Spleen (tissue), 11 donors: ENCODE data around the gene ANO3. TPM values are rescaled to one million over a fixed set of nuclear protein-coding genes. Genes with fewer than 3 reads are reported as not detected.

Experiments
- DNase-seq: peaks from one replicate; pipeline ENCODE4 v3.0.0-alpha.2; 2020
- H3K27ac ChIP-seq, 8 donors: fragments of 200-600 bp; sonication (generic) in 7 of 8; 1 replicate in 4 of 8; 2 replicates in 4 of 8; pipeline versions ENCODE4 v1.5.0 to v1.8.0; 2016 to 2021; ENCODE audit warnings: inconsistent platforms in 4 of 8, mild to moderate bottlenecking in 4 of 8, moderate library complexity in 1 of 8
- H3K27me3 ChIP-seq, 7 donors: fragments of 200-600 bp; sonication (generic) in 6 of 7; replicated peaks in 1 of 7; 1 replicate in 4 of 7; 2 replicates in 3 of 7; pipeline versions ENCODE4 v1.5.0 to v1.8.0; 2016 to 2021; ENCODE audit warnings: inconsistent platforms in 3 of 7, mild to moderate bottlenecking in 1 of 7
- H3K36me3 ChIP-seq, 6 donors: fragments of 200-600 bp; sonication (generic) in 5 of 6; 1 replicate in 4 of 6; 2 replicates in 2 of 6; pipeline versions ENCODE4 v1.5.0 to v1.8.0; 2016 to 2021; ENCODE audit warnings: inconsistent platforms in 2 of 6
- H3K4me1 ChIP-seq, 6 donors: fragments of 200-600 bp; sonication (generic) in 5 of 6; 1 replicate in 3 of 6; 2 replicates in 3 of 6; pipeline versions ENCODE4 v1.5.0 to v1.8.0; 2016 to 2021; ENCODE audit warnings: inconsistent platforms in 3 of 6
- H3K4me3 ChIP-seq, 8 donors: fragments of 200-600 bp; sonication (generic) in 7 of 8; 1 replicate in 4 of 8; 2 replicates in 4 of 8; pipeline versions ENCODE4 v1.5.0 to v1.8.0; 2016 to 2021; ENCODE audit warnings: inconsistent platforms in 4 of 8, mild to moderate bottlenecking in 4 of 8, moderate library complexity in 2 of 8
- H3K9me3 ChIP-seq, 8 donors: fragments of 200-600 bp; sonication (generic) in 7 of 8; 1 replicate in 4 of 8; 2 replicates in 4 of 8; pipeline versions ENCODE4 v1.5.0 to v1.8.0; 2016 to 2021; ENCODE audit warnings: inconsistent platforms in 4 of 8
- POLR2A ChIP-seq, 3 donors: fragments of 450-650 bp; IDR thresholded peaks; one replicate each; pipeline ENCODE4 v1.5.1; 2017; ENCODE audit warnings: antibody characterized with exemption in 3 of 3, mild to moderate bottlenecking in 1 of 3
- POLR2AphosphoS5 ChIP-seq, 3 donors: sonication (generic); formaldehyde crosslinking; IDR thresholded peaks; one replicate each; pipeline ENCODE4 v1.5.1; 2017; ENCODE audit warnings: antibody characterized with exemption in 3 of 3
- WGBS, 5 donors: extraction: QIAGEN DNeasy Blood & Tissue Kit in 3 of 5; methylation state at CpG; one replicate each; pipeline versions ENCODE4 v1.1.5 to v1.1.7; 2013 to 2018; 5-methylcytosine and 5-hydroxymethylcytosine counted together
- intact Hi-C: fragments of 100-400 bp; cut with DNase I; formaldehyde crosslinking; loops from one replicate; pipeline ENCODE4 v1.15.0; 2023; ENCODE audit warnings: low total_unique reads
- polyA plus RNA-seq, 3 donors: library from polyadenylated mRNA; stranded (reverse); fragments of 200-250 nt; gene quantifications; one replicate each; pipeline ENCODE4 v1.2.1, GENCODE V29; 2013
- total RNA-seq, 7 donors: library from RNA; depleted of rRNA in 3 of 7; stranded (reverse); fragments of >200 nt in 3 of 7; fragmentation: NEBNext Ultra II Directional in 4 of 7; extraction: Animal tissue kit (Norgen Biotek cat#: 25700) in 4 of 7; gene quantifications; one replicate each; pipeline versions ENCODE4 v1.1.0 to v1.2.1, GENCODE V29; 2016 to 2021
- TF ChIP-seq, protein P1 (sequence below), 11 experiments: fragments of 200-600 bp in 7 of 11; fragments of 450-650 bp in 4 of 11; sonication (generic) in 4 of 11; IDR thresholded peaks in 8 of 11; conservative IDR thresholded peaks in 3 of 11; 1 replicate in 7 of 11; 2 replicates in 4 of 11; pipeline versions ENCODE4 v1.4.0 to v1.8.0; 2016 to 2021; ENCODE audit warnings: antibody characterized with exemption in 11 of 11, inconsistent platforms in 4 of 11, mild to moderate bottlenecking in 1 of 11
- donor health status: healthy with polysubstance abuse.
- donor health status: DM: no; HTN: no; CAD: no; lungs with moderate emphysema.
- donor health status: DM: no; HTN: no; CAD: no.
- donor health status: Bipolar disorder and iron deficiency.
- donor health status: healthy.
- donor health status: DM: no; HTN: no; CAD: no.
- donor health status: DM: yes; HTN: yes; CAD: no.

Gene ANO3
- total and polyA plus RNA-seq, 10 donors, result 0.03 to 2.6 (median 0.26) TPM; not detected in 4

DNA sequence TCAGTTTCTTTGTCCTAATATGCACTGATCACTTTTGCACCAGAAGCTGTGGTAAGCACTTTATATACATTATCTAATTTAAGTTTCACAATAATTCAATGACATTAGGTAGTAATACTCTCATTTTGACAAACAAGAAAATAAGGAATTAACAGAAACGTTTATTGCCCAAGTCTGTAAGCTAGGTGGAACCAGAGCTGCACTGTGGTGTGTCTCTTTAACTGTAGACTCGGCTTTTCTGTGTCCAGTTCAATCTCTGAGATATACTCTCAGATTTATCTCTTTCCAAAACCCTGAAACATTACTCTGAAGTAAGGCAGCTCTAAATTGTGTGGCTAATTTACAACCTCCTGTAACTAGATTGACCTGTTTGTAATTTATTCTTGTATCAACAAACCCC lies 139.1 kb downstream of the ANO3 start:
- Histone ChIP-seq H3K36me3 (no peaks in the 10 kb centered on the region), H3K27ac (no peak overlapping the region), H3K4me1 (no peaks in the 10 kb centered on the region), H3K4me3 (no peak overlapping the region), H3K9me3 (no peaks in the 10 kb centered on the region), H3K27me3 (no peaks in the 10 kb centered on the region)
- intact Hi-C loops, result no loop called here
- no peak for DNase-seq
- 19 to 43% (median 38%) methylated on average over 2 of the region's 2 CpGs for WGBS, 5 donors
- TF ChIP-seq POLR2AphosphoS5 (IDR thresholded peaks at IDR 0.05) (no peak), POLR2A (IDR thresholded peaks at IDR 0.05) (no peak)
- TF ChIP-seq, protein P1, sequence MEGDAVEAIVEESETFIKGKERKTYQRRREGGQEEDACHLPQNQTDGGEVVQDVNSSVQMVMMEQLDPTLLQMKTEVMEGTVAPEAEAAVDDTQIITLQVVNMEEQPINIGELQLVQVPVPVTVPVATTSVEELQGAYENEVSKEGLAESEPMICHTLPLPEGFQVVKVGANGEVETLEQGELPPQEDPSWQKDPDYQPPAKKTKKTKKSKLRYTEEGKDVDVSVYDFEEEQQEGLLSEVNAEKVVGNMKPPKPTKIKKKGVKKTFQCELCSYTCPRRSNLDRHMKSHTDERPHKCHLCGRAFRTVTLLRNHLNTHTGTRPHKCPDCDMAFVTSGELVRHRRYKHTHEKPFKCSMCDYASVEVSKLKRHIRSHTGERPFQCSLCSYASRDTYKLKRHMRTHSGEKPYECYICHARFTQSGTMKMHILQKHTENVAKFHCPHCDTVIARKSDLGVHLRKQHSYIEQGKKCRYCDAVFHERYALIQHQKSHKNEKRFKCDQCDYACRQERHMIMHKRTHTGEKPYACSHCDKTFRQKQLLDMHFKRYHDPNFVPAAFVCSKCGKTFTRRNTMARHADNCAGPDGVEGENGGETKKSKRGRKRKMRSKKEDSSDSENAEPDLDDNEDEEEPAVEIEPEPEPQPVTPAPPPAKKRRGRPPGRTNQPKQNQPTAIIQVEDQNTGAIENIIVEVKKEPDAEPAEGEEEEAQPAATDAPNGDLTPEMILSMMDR (IDR thresholded peaks at IDR 0.05 in 8 of 11, conservative IDR thresholded peaks at IDR 0.05 in 3 of 11), result no peak

DNA sequence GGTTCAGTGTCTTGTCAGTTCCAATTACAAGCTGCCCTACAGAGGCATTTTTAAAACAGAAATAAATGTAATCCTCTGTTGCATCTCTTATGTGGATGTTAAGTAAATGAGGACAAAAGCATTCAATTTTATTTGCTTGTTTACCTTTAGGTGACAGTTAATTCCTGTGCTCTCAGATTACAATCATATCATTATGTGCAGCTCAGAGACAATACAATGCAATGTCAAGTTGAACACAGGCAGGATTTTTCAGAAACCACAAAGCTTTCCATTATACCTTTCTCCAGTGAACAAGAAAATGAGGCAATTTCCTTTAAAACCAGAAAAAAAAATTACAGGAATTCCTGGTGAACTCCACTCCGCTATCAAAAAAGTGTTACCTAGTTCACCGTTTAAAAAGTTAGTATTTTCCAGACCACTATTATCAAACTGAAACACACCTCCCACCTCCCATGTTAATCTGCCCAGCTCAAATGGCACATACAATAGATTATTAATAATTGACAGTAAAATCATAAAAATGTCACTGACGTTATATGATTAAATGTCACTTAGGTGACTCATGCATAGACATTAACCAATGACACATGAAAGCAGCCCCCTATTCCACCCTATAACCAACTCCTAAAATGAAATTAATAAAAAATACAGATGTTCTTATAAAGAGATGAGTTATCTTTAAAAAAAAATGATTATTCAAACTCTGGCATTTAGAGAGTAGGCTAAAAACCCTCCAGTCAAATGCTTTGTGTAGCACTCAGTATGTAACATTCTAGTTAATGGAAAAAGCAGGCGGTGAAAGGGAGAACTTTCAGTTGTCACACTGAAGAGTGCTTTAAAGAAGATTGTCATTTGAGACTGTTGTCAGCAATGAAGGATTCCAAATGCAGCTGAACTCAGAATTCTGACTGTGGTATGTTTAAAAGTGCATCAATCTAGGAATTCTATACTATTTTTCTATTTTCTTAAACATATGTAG lies 141.6 kb downstream of the ANO3 start:
- H3K4me3 ChIP-seq, result no peak overlapping the region
- no peak for DNase-seq
- 38 to 49% (median 44%) methylated on average over 4 of the region's 4 CpGs for WGBS, 5 donors
- H3K27me3 ChIP-seq, result no peaks in the 10 kb centered on the region
- H3K27ac ChIP-seq, result no peak overlapping the region
- no peaks in the 10 kb centered on the region for H3K36me3 ChIP-seq
- intact Hi-C loops, result no loop called here
- TF ChIP-seq, protein P1 (IDR thresholded peaks at IDR 0.05 in 8 of 11, conservative IDR thresholded peaks at IDR 0.05 in 3 of 11), result no peak
- TF ChIP-seq POLR2A (IDR thresholded peaks at IDR 0.05) (no peak), POLR2AphosphoS5 (IDR thresholded peaks at IDR 0.05) (no peak)
- H3K4me1 ChIP-seq, result no peaks in the 10 kb centered on the region
- H3K9me3 ChIP-seq, result no peaks in the 10 kb centered on the region

GRCh38 chr11:26474401-26474800 lies 142.5 kb downstream of the ANO3 start:
- intact Hi-C loops, result no loop called here
- H3K27me3 ChIP-seq, result no peaks in the 10 kb centered on the region
- WGBS, 5 donors, result 72 to 88% (median 79%) methylated on average over 2 of the region's 2 CpGs
- no peak overlapping the region for H3K4me3 ChIP-seq
- no peaks in the 10 kb centered on the region for H3K36me3 ChIP-seq
- no peaks in the 10 kb centered on the region for H3K4me1 ChIP-seq
- TF ChIP-seq POLR2AphosphoS5 (IDR thresholded peaks at IDR 0.05), result no peak
- no peak for TF ChIP-seq POLR2A (IDR thresholded peaks at IDR 0.05)
- TF ChIP-seq, protein P1 (IDR thresholded peaks at IDR 0.05 in 8 of 11, conservative IDR thresholded peaks at IDR 0.05 in 3 of 11), result no peak
- no peak overlapping the region for H3K27ac ChIP-seq
- DNase-seq, result no peak
- no peaks in the 10 kb centered on the region for H3K9me3 ChIP-seq

DNA sequence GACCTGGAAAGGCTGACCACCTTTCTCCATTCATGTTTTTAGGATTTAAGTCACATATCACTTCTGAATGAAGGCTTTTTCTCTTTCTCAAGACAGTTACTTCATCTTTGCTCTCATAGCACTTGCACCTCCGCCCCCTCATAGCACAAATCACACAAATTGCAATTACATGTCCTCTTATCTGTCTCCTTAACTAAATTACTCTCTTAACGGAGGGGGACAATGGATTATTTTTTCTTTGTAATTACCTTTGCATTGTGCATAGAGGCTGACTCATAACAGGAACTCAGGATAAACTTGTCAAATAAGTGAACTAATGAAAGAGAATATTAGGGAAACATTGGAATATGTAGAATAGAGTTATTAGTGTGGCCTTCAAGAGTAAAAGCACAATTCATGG lies 145.5 kb downstream of the ANO3 start:
- intact Hi-C loops, result no loop called here
- Histone ChIP-seq H3K9me3 (no peaks in the 10 kb centered on the region), H3K36me3 (no peaks in the 10 kb centered on the region), H3K27ac (no peak overlapping the region), H3K27me3 (no peaks in the 10 kb centered on the region), H3K4me3 (no peak overlapping the region), H3K4me1 (no peaks in the 10 kb centered on the region)
- no peak for DNase-seq
- TF ChIP-seq, protein P1 (IDR thresholded peaks at IDR 0.05 in 8 of 11, conservative IDR thresholded peaks at IDR 0.05 in 3 of 11), result no peak
- TF ChIP-seq POLR2AphosphoS5 (IDR thresholded peaks at IDR 0.05) (no peak), POLR2A (IDR thresholded peaks at IDR 0.05) (no peak)
- WGBS, 5 donors, result 64 to 73% (median 66%) methylated on average over 2 of the region's 2 CpGs
